Measurements from ENCODE around the gene BRWD1. TPM values are rescaled to one million over a fixed set of nuclear protein-coding genes. Genes with fewer than 3 reads are reported as not detected.
A peak's percentile ranks its signal among the peaks of the same experiment; 100 is the strongest.

BRWD1 gene
- polyA plus RNA-seq (2012; ENCODE audit: missing spikeins), result 12.3 TPM

DNA sequence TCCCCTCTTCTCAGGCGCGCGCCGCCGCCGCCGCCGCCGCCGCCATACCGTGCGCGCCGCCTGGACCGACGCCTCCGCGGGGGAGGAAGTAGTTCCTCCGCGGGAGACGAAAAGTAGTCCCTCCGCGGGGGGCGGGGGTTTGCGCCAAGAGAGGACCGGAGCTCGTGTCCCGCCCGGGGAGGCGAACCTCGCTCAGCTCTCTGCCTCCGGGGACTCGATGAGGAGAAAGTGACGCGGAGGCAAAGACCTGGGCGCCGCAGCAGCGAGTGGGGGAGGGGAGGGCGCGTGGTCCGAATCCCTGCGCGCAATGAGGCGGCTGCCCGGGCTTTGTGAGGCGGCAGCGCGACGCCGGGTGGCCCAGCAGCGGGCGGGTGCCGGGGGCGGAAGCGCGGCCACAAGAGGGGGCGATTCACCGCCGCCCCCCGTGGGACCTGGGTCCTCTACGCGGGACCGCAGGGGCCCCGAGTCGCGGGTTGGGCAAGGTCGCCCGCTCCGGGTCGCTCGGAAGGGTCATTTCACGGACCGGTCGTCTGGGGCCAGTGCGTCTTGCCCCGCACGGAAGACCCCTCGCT lies at the start of gene BRWD1:
BRWD1 (minus strand) TSS at position 62 of the 572 bp plus-strand sequence. CDS start 141 bp downstream, outside the sequence.
- DNase-seq (ENCODE audit: insufficient read length) (peak; percentile 69), FAIRE-seq (peak; percentile 17)
- TF ChIP-seq POLR2A (IDR thresholded peaks at IDR 0.05; ENCODE audit: low read depth, low read length) (peak; percentile 93), POLR2AphosphoS5 (IDR thresholded peaks at IDR 0.05; ENCODE audit: low read depth, low read length) (peak; percentile 70), TAF1 (IDR thresholded peaks at IDR 0.05; ENCODE audit: borderline replicate concordance, low read depth, low read length) (peak; percentile 96)

DNA sequence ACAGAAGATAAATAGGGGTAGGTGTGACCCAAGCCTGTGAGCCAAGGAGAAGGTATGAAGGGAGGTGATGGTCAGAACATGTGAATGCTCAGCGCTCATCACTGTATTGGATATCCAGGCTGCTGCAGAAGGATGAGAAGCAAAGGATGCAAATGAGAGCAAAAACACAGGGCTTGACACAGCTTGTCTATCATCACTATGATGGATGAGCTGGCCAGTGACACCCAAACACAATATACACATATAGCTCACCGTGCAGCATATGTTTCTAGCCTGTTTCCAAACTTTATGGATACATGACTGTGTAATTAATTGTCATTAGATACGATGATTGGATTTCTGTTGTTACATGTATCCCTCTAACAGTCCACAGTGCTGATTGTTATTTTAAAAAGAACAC lies 49.3 kb upstream of the BRWD1 start:
- TF ChIP-seq POLR2AphosphoS5 (IDR thresholded peaks at IDR 0.05; ENCODE audit: low read depth, low read length) (no peak), TAF1 (IDR thresholded peaks at IDR 0.05; ENCODE audit: borderline replicate concordance, low read depth, low read length) (no peak), POLR2A (IDR thresholded peaks at IDR 0.05; ENCODE audit: low read depth, low read length) (no peak)
- DNase-seq (ENCODE audit: insufficient read length), result no peak
- no peak for FAIRE-seq

DNA sequence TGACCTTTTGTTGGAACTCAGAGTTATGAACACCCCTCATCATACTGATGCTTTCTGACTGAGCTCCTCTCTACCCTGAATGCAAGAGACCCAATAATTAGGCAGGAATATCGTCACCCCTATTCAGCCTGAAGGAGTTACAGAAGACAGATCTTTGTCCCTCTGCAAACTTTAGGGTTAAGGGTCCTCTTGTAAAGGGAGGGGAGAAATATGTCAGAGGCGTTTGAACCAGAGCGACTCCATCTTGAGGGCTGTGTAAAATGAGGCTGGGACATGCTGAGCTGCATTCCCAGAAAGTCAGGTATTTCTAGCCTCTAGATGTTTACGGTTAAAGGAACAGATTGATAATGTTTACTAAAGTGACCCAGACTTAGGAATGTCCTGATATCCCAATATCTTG lies 46.0 kb upstream of the BRWD1 start:
- FAIRE-seq (no peak), DNase-seq (ENCODE audit: insufficient read length) (no peak)

DNA sequence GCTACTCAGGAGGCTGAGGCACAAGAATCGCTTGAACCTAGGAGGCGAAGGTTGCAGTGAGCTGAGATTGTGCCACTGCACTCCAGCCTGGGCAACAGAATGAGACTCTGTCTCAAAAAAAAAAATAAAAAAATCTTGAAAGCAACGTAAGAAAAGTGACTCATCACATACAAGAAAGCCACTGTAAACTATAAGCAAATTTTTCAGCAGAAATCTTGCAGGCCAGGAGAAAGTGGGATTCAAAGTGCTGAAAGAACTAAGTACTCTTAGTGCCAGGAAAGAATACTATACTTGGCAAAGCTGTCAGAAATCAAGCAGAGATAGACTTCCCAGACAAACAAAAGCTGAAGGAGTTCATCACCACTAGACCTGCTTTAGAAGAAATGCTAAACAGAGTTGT lies 39.9 kb upstream of the BRWD1 start:
- DNase-seq (ENCODE audit: insufficient read length) (no peak), FAIRE-seq (no peak)
- no peak for TF ChIP-seq POLR2AphosphoS5 (IDR thresholded peaks at IDR 0.05; ENCODE audit: low read depth, low read length)
- no peak for TF ChIP-seq TAF1 (IDR thresholded peaks at IDR 0.05; ENCODE audit: borderline replicate concordance, low read depth, low read length)
- no peak for TF ChIP-seq POLR2A (IDR thresholded peaks at IDR 0.05; ENCODE audit: low read depth, low read length)

More for the DNA sequence above, 46.0 kb upstream of the BRWD1 start:
- TF ChIP-seq POLR2AphosphoS5 (IDR thresholded peaks at IDR 0.05; ENCODE audit: low read depth, low read length), result no peak
- no peak for TF ChIP-seq TAF1 (IDR thresholded peaks at IDR 0.05; ENCODE audit: borderline replicate concordance, low read depth, low read length)
- no peak for TF ChIP-seq POLR2A (IDR thresholded peaks at IDR 0.05; ENCODE audit: low read depth, low read length)

DNA sequence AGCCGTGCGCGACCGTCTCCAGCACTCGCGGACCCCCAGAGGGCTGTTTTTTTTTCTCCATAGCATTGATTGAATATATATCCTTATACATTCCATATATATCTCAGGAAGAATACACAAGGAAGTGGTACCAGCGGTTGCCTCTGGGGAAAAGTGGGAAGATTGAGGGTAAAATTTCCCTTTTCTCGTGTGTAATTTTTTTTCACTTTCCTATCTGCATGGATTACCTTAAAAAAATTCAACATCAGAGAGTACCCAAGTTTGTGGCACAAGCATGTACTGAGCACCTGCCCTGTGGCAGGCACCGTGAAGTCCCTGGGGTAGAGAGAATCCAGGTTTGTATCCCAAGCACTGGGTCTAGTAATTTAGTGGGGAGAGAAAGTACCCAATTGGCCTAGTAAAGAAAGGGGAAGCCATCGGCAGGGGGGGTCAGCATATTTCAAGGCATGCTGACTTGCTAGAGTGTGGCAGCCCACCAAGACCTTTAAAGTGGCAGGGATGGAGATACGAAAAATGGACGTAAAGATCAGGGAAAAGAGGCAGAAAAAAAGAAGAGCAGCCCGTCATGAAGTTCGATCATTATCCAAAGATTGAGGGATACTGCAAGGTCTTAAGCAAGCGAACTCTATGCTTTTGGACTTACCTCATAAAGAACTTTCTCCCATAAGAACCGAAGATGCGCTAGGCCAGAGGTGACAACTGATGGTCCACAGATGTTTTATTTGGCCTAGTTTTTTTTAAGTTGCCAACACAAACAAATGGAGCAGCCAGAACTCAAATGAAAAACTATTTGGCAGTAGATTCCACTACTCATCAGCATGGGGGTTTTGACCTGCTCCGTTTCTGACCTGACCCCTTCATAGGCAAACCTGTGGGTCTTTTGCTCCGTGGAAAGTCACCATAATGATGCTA lies 36.9 kb upstream of the BRWD1 start:
- no peak for FAIRE-seq
- TF ChIP-seq POLR2AphosphoS5 (IDR thresholded peaks at IDR 0.05; ENCODE audit: low read depth, low read length) (no peak), TAF1 (IDR thresholded peaks at IDR 0.05; ENCODE audit: borderline replicate concordance, low read depth, low read length) (no peak), POLR2A (IDR thresholded peaks at IDR 0.05; ENCODE audit: low read depth, low read length) (no peak)
- no peak for DNase-seq (ENCODE audit: insufficient read length)

DNA sequence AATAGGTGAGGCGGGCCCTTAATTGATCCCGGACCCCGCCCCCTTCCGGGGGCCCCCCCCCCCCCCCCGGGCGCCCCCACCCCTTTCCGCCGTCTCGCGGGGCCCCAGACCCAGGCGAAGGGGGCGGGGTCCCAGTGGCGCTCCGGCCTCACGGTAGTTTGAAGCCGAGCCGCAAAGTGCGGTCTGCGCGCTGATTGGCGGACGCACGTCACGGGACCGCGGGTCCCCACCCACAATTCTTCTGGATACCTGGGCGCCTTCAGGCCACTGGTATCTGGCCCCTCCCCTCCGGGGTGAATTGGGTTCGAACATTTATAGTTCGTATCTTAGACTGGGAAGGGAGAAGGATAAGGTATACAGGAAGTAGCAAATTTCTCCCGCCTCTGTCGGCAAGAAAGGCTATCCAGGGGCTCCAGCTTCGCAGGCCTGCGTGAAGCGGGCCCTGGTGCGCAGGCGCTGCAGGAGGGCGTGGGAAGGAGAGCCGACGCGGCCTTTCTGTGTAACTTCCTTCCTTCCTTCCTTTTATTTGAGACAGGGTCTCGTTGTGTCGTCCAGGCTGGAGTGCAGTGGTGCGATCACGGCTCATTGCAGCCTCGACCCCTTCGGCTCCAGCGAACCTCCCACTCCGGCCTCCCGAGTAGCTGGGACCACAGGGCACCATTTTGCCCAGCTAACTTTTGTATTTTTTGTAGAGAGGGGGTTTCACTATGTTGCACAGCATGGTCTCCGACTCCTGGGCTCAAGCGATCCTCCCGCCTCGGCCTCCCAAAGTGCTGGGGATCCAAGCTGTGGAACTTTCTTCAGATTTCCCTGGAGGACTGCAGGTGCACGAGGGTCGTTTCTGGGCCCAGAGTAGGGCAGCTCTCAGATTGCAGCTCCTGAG lies 36.0 kb upstream of the BRWD1 start:
- TF ChIP-seq TAF1 (IDR thresholded peaks at IDR 0.05; ENCODE audit: borderline replicate concordance, low read depth, low read length), result peak; percentile 57; the same call in 1 of the 2 replicates
- TF ChIP-seq POLR2AphosphoS5 (IDR thresholded peaks at IDR 0.05; ENCODE audit: low read depth, low read length), result peak; percentile 93
- peak; percentile 96 for TF ChIP-seq POLR2A (IDR thresholded peaks at IDR 0.05; ENCODE audit: low read depth, low read length)
- DNase-seq (ENCODE audit: insufficient read length), result peak; percentile 86
- peak; percentile 93 for FAIRE-seq

DNA sequence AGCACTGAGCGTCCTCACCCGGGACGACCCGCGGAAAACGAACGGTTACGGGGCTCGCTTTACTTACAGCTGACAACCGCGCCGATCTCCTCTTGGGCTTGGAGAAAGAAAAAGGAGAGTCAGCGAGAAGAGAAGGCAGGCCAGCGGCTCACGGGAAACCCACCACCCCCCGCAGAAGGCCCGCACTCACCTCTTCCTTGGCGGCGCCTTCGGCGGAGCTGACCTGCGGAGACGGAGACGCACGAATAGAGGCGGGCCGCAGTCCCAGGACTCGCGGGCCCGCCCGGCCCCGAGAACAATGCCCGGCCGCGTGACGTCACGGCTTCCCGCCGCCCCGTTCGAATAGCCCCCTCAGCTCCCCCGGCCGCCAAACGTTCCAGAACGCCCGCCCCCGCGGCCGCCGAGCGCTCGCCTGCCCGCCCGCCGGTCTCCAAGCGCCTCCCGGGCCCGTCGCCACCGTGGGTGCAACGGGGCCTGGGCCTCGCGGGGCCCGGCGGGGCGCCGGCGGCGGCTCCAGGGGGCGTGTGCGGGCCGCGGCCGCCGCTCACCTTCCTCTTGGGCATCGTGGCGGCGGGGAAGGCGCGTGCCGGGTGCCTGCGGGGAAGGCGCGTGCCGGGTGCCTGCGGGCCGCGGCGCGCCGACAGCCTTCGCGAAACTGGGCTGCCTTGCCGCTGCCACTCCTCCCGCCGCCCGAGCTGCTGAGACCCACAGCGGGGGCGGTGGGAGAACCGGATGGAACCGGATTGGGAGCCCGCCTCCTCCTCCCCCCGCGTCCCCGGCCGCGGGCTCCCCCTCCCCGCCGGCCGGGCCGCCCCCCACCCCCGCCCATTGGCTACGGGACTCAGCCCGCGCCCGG lies 35.2 kb upstream of the BRWD1 start, which contains the start of gene HMGN1:
HMGN1 (minus strand) TSS at position 734 of the 856 bp plus-strand sequence; CDS start at position 563, 171 bp downstream.
- DNase-seq (ENCODE audit: insufficient read length) (peak; percentile 81), FAIRE-seq (peak; percentile 53)
- TF ChIP-seq POLR2A (IDR thresholded peaks at IDR 0.05; ENCODE audit: low read depth, low read length) (peak; percentile 67; the same call in 1 of the 2 replicates), TAF1 (IDR thresholded peaks at IDR 0.05; ENCODE audit: borderline replicate concordance, low read depth, low read length) (peak; percentile 67; the same call in 1 of the 2 replicates), POLR2AphosphoS5 (IDR thresholded peaks at IDR 0.05; ENCODE audit: low read depth, low read length) (0 out of 2 replicates have a peak, but pooled peaks have one; percentile 33)

DNA sequence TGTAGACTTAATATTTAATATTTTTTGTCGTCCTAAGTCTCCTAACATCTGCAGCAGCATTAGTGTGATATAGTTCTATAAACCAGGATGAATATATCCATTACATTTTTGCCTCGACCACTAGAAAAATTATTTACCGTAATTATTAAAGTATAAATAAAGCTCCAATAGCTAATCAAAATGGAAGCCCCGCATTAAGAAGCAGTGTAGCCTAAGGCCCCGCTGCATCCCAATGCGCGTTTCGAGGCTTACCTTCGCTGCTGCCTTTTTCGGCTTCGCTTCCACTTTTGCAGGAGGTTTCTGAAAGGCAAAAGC lies 34.6 kb upstream of the BRWD1 start:
- TF ChIP-seq TAF1 (IDR thresholded peaks at IDR 0.05; ENCODE audit: borderline replicate concordance, low read depth, low read length), result no peak
- no peak for TF ChIP-seq POLR2A (IDR thresholded peaks at IDR 0.05; ENCODE audit: low read depth, low read length)
- TF ChIP-seq POLR2AphosphoS5 (IDR thresholded peaks at IDR 0.05; ENCODE audit: low read depth, low read length), result no peak
- no peak for FAIRE-seq
- no peak for DNase-seq (ENCODE audit: insufficient read length)

DNA sequence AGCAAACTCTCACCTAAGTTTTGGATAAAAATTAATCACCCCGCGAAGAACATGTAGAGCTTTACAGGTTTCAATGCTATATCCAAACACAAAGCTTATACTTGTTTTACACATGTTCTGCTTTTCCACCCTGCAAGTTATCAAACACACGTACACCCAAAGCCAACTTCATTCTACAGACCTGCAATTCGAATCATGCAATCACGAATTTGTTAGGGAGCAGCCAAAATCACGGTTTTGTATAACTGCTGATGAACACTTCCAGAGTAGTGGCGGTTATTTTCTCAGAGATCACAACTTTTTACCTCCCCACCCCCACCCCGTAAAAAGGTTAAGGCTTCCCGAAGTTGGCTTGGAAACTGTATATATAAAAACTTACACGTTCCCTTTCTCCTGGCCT lies 34.1 kb upstream of the BRWD1 start:
- FAIRE-seq, result no peak
- TF ChIP-seq TAF1 (IDR thresholded peaks at IDR 0.05; ENCODE audit: borderline replicate concordance, low read depth, low read length), result no peak
- TF ChIP-seq POLR2AphosphoS5 (IDR thresholded peaks at IDR 0.05; ENCODE audit: low read depth, low read length), result no peak
- no peak for TF ChIP-seq POLR2A (IDR thresholded peaks at IDR 0.05; ENCODE audit: low read depth, low read length)
- DNase-seq (ENCODE audit: insufficient read length), result no peak

DNA sequence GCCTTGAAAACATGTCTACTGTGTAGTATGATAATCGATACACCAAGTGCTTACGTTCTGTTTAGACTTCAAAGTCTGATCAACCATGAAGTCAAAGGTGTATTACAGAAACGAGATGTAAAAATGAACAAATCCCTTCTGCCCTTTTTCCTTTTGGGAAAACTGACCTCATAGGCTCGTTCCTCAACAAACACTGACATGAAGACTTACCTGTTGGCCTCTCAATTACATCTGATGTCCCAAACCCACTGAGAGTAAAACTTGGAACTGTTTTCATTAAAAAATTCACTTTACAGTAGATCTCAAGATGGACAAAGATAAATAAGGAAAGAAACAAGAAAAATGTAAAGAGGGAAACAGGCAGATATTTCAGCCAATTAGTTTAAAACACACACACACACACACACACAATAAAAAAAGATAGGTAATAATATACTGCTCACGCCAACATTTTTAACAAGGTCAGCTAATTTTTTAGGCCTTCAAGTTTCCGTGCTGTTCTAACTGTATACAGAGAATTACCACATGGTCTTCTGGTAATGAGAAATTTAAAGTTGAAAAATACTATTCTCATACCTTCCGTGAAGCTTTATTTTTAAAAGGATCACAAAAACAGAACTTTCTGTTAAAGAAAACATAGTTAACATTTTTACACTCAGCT lies 33.4 kb upstream of the BRWD1 start:
- DNase-seq (ENCODE audit: insufficient read length) (no peak), FAIRE-seq (no peak)
- TF ChIP-seq POLR2A (IDR thresholded peaks at IDR 0.05; ENCODE audit: low read depth, low read length), result no peak
- no peak for TF ChIP-seq TAF1 (IDR thresholded peaks at IDR 0.05; ENCODE audit: borderline replicate concordance, low read depth, low read length)
- TF ChIP-seq POLR2AphosphoS5 (IDR thresholded peaks at IDR 0.05; ENCODE audit: low read depth, low read length), result no peak

All from GM12892 (cell line).